Right renal pelvis (tissue), 4 donors: ENCODE measurements around the gene GHRL. TPM values are rescaled to one million over a fixed set of nuclear protein-coding genes. Genes with fewer than 3 reads are reported as not detected.

ENCODE experiments used
- DNase-seq, 4 donors: peaks; one replicate each; pipeline ENCODE4 v3.0.0-alpha.2; 2013; ENCODE audit warnings: low read depth in 4 of 4, low spot score in 3 of 4, missing footprints in 1 of 4
- polyA plus RNA-seq, 4 donors: library from polyadenylated mRNA; unstranded; fragments of 120-200 nt; gene quantifications; one replicate each; pipeline ENCODE4 v1.2.1, GENCODE V29; 2013; ENCODE audit not compliant: insufficient read length in 4 of 4

The GHRL gene, protein sequence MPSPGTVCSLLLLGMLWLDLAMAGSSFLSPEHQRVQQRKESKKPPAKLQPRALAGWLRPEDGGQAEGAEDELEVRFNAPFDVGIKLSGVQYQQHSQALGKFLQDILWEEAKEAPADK
- polyA plus RNA-seq: 1 to 10 TPM; 2.9 to 4.3 (median 3.5) TPM

DNA sequence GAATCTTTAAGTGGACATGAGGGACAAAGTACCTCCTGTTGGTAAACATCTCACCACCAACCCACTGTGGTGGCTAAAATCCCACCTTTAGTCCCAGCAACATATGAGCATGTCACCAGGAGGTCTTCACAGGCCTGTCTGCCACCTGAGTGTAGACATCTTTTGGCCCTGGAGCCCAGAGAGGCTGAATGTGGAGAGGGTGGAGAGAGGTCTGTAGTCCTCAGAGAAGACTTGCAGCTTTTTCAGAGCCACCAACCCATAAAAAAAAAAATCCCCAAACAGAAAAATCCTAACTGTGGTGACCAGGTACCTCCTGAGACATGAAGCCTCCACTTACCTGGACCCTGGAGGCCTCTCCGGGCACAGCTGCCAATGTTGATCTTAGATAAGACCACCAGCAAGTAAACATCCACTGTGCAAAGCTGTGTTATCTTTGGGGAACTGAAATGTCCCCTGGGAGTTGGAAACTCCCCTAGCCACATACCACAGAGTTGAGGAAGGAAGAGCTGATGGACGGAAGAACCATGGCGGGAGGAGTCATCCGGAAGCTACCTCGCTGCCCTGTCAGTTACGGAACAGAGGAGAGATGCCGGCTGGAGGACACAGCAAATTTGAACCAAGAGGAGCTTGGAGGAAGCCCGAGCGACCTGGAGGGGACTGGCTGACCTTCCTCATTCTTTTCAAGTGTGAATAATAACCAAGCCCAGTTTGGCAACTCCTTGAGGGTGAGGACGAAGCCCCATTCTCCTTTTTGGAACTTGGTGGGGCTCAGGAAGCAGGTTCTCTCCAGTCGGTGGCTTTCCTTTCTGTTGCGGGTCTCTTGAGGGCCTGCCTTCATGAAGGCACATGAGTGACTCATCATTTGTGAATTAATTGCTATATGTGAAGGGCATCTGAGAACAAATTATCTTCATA, at the start of gene GHRL:
Gene GHRL (minus strand): TSS at position 443 of the 915 bp plus-strand sequence. CDS start 2,767 bp downstream, outside the sequence.
- DNase-seq: no peak

DNA sequence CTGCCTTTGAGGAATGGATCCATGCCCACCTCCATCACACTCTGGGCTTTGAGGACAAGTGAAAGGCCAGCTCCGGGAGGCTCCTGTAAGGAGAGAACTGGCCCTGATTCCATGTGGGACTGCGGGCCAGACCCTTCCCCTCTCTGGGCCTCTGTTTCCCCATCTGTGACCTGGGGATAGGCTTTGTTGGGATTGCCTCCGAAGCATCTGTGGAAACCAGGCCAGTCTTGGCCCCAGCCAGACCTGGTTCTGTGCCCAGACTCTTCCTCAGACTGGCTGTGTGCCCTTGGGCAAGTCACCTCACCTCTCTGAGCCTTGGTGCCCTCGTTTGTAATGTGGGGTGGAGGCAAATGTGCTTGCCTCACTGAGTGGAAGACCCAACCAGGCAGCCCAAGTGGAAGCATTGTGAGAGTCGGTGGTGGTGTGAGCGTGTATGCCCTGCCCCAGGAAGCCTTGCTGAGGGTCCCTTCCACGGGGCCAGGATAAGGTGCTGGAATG, 49.2 kb upstream of the GHRL start:
- no peak for DNase-seq

DNA sequence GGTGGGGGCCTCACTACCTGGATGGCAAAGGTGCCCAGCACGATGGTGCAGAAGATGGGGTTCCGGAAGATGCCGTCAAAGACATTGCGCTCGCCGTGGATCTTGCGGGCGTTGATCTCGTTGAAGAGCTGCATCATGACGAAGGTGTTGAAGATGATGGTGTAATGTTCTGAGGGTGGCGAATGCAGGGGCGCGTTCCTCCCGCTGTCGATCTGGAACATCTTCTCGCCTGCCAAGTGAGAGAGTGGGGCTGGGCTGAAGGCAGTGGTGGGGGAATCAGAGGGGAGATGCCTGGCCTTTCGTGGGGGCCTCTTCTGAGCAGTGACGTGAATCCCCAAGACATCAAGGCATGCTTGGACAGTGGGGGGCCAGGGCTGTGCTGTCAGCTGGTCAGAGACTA, 47.7 kb upstream of the GHRL start:
- no peak for DNase-seq

DNA sequence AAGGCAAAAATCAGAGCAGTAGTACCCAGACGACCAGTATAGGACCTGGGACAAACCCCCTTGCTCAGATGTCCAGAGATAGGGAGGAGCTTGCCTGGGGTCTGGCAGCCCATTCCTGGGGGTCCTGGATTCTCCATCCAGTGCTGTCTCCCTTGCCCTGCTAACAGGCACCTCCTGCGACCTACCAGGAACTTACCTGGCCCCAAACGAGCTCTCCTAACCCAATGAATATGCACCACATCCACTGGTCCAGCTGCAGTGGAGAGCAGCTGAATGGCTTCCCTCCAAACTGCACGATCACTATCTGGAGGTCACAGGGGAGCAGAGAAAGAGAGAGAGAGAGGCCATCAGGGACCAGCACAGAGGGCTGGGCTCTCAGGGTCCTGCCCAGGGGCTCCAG, 47.3 kb upstream of the GHRL start:
- DNase-seq: no peak

DNA sequence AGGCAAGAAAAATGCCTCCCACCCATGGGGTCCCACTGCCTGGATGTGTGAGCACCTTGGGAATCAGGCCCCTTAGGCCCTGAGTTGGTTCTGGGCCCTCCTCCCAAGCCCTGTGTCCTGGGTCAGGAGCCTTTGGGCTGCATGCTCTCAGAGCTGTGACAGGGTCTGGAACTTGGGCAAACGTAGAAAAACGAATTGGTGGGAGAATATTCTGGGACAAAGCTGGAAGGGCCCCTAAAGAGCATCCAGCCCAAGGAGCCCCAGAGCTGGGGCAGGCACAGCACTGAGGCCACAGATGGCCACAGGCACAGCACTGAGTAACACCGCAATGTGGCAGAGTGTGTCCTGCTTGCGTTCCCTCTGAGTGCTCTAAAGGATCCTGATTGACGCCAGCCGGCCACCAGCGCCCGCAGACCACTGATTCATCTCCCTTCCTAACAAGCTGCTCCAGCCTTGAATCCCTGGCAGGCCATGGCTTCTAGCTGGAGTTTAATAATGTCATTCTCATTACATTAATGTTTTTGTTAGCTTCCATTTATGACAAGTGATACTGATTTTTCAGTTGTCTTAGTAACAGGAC, 46.7 kb upstream of the GHRL start:
- DNase-seq: no peak

DNA sequence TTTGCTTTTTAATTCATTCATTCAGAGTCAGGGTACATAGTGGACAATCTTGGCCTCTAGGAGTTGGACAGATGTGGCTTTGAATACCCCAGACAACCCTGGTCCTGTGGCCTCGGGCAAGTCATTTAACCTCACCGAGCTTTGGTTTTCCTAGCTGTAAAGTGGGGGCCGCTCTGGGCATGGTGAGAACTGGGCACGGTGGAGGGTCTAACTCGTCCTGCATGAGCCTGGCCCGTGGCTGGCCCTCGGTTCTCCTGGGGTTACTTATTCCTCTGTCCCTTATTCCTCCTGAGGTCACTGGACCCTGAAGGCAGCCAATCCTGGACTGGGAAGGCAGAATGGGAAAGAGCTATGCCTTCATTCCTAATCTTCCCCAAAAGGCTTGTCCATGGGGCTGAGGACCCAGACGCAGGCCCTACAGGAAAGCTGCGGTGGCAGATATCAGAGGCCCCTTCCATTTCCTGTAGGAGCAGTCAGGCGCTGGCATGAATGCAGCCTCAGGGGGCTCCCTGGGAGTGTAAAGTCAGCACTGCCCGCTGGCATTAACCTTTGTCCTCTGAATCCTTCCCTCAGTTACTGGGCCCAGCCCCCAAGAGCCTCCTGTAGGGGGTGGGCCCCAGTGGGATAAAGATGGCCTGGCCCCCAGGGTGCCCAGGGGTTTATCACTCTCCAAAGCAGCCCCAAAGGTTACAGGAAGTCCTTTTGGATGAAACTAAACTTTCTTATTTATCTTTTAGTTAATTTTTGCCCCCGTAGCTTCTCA, 46.0 kb upstream of the GHRL start:
- DNase-seq: no peak

DNA sequence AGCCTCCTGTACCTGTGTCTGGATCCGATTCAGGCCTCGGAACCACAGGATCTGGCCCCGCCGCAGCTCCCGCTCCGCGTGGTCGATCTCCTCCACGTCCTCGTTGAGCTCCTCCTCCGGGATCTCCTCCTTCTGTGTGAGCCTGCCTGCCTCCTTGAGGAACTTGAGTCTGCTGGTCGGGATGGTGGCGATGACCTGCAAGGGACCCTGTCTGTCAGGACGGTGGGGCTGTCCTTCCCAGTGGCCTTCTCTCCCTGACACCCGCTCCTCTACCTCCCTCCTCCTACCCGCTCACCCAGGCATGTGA, 45.4 kb upstream of the GHRL start:
- no peak for DNase-seq

DNA sequence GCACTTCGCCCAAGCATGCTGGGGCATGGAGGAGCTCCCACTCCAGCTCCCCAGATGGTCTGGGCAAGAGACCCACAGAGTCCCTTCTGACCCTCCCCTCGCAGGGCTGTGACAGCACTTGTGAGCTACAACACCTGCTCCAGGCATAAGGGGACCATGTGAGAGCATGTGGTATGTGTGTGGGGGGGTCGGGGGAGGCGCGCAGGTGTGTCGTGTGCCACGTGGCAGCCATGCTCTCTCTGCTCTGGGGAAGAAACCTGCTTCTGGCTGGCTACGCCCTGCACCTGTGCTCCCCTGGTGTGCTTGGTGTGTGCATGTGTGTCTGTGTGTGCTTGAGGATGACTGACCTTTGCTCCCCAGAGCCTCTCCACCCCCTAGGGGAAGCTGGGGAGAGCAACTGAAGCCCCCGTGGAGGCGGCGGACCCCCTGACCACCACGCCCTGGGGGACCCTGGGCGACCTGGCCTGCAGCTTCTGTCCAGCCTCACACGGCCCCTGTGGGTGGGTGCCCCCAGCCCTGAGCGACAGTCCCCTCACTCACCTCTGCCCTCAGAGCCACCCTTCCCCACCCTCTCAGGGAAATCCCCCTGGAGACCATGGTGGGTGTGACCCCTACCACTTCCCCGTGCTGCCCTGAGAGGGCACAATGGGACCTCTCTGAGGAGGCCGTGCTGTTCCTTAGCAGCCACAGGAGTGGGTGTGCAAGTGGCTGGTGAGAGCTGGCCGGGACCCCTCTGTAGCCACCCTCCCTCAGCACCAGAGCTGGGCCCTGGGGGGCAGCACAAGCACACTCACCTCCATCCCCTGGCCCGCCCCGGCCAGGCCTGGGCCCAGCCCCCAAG, 44.8 kb upstream of the GHRL start:
- no peak for DNase-seq

DNA sequence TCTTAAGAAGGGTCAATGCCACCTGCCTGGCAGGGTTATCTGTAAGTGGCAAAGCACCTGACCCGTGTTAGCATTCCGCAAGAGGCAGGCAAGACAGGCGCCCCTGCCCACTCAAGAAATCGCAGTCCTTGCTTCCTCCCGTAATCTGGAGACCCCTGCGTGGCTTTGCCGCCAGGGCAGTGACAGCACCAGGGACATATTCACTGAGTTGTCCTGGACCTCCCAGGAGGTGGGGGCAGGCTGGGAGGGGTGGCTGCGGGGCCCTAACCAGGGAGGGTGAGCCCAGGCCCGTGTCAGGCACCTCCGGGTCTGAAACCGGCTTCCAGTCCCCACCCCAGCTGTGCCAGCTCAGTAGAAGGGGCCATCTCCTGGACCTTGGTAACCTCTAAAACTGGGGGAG, 44.0 kb upstream of the GHRL start:
- no peak for DNase-seq

DNA sequence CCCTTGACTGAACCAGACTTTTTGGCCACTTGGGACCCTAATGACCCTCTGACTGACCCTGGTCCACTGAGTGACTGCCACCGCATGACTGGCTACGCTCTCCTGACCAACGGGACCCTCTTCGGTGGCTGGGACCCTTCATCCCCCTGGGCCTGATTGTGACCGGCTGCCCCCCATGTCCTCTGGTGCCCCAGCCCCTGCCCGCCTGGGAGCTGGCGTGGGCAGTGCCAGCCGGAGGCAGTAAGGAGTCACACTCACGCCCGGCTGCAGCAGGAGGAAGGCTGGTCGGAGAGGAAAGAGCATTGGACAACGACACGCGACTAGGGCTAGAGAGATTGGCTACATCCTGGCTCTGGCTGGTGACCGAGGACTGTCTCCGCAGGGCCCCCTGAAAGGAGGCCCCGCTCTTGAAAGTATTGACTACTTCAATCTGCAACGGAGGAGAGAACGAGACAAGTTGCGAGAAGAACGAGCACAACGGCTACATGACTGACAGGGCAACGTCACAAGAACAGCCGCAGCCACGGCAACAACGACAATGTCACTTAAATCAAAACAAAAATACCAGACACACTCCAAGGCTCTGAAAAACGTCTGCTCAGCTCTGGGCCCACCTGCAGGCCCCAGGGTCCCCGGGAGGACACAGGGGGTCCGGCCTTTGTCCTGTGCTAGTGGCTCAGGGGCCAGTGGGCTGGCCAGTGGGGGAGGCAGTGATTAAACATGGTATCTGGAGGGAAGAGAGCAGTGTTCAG, 43.3 kb upstream of the GHRL start:
- no peak for DNase-seq

DNA sequence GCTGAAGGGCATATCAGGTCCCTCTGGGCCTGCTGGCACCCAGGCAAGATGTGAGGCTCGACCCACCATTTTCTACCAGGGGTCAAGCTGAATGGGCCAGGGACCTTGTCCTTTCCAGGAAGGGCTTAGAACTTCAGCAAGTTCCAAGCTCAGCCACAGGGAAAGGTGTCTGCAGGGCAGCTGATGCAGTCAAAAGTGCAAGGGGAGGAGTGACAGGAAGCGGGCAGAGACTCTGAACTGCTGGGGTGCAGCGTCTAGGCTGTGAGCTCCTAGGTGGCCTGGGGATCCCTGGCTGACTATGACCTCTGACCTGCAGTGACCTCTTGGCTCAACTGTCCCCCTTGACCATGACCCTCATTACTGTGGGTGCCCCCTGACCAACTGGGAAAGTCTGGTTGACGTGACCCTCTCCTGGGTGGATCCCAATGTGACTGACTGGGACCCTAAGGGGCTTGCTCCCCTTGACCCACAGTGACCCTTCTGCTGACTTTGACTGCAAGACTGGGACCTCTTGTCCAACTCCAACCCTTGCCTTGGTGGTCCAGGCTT, 42.5 kb upstream of the GHRL start:
- DNase-seq: no peak

DNA sequence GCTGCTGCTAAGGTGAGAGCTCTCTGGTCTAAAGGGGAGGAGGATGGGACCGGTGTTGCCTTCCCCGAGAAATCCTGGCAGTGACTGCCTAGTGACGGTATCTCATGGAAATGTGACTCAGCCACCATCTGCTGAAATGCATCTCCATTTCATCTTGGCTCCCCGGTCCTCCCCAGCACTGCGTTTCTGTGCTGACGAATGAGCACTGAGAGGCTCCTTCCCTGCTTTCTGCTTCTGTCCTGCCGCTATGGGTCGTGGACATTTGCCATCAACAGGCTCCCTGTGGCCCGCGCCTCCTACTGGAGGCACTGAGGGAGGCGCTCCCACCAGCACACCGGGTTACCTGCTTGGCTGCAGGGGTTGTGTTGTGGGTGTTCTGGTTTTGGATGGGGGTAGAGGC, 41.7 kb upstream of the GHRL start:
- no peak for DNase-seq

DNA sequence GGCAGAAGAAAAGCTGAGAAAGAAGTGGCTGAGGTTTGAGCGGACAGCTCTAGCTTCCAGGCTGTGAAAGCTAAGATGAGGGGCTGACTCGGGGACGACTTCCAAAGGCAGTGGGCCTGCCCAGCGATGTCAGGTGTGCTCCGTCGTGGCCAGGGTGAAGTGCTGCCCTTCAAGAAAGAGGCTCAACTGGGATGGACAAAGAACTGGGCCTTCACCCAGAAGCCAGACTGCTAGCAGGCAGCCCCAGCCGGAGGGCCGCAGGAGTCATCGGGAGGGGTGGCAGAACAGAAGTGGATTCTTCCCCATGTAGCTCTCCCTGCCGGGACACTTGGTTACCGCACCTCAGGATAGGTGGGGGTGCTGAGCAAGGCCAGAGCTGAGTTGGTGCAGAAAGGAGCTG, 41.3 kb upstream of the GHRL start:
- no peak for DNase-seq

DNA sequence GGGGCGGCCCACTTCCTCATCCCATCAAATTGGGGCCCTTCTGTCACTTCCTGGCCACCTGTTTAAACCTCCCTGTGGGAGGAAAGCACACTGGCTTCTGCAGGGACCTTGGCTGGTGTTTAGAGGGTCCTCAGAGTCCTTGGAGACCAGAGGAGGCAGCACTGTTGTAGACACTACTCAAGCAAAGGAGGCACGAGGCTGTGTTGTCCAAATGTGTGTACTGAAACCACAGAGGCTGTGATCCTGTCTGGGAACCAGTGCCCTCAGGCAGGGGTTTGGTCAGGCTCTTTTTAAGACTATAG, 40.6 kb upstream of the GHRL start:
- no peak for DNase-seq

DNA sequence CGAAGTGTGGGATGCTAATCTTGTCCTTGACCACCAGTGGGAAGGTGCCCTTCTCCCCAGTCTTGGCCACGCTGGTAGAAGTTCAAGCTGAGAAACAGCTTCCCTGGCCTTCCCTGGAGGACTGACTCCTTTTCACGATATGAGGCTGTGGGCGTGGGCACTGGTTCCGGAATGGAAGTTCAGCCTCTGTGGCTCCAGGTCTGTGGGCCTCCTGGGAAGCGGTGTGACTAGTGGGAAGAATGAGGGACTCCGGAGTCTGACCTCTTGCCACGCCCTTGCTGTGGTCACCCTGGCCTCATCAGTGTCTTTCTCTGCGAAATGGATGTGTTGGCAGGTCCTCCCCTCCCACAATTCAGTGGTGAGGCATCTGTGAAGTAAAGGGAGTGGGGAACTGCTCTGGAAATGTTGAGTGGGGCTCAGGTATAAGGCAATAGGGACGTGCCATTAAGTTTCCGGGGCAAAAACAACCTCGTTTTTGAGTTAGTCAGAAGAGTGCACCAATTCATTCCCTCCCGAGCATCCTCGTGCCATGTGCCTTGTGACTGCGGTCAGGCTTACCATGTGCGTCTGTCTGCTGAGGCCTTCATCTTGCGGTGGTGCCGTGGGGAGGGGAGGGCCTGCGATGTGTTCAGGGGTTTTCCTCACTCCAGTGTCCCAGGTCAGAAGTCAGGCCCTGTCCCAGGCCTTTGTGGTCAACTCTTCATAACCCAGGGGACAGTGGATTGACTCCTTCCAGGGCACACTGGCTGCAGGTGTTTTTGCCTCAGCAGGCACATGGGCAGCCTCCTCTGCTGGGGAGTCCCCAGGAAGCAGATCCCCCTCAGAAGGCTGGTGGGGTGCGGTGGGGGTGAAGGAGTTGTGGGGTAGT, 40.0 kb upstream of the GHRL start:
- DNase-seq: no peak

DNA sequence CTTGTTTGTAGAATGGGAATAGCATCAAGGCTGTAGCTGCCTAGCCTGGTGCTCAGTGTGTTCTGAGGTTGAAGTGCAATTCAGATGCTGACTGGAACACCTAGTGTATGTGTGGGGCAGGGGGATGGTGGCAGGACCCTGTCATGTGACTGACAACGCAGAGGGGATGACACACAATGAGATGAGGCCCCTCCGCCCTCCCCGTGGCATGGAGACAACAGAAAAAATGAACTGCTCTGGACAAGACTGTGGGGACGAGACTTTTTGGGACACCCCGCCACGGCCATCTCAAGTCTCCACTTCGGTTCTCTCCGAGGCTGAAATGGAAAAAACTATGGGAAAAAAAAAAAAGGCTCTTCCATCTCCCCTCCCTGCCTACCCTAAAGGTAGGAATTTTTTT, 38.6 kb upstream of the GHRL start:
- DNase-seq: no peak

DNA sequence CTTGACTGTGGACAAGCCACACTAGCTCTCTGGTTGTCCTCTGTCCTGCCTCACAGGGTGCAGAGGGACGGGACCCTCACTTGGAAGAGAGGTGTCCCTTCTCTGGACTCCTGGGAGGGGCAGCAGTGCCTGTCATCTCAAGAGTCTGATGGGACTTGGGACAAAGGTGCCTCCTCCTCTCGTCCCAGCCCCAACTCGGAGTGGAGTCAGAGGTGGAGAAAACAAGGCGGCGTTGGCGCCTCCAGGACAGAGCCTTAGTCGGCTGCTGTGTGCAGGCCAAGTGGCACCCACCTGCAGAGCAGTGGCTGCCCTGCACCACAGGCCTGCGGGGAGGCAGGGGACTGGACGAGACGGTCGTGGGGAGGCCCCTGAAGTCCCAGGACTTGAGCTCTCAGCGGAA, 37.6 kb upstream of the GHRL start:
- no peak for DNase-seq

DNA sequence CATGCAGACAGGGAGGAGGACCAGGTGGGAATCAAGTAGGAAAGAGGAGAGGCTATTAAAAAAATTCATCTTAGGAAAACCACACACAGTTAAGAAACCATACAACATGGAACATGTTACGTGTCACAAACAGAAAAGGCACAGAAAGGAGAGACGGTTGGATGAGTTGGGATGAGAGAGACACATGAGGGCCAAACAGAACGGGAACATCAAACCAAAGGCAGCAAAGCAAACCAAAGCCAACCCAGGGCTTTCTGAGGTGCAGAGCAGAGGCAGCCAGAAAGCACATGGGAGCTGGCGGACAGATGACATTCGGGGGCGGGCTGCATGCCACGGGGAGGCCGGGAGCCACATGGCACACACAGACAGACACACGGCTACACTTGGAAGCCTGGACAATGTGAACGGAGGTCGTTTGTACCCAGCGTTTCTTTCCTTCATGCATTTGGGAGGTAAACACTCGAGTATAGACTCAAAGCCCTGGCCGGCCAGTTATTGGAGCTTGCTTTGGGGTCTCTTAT, 36.8 kb upstream of the GHRL start:
- no peak for DNase-seq
